ENCODE results near the gene PTPN23. TPM values are rescaled to one million over a fixed set of nuclear protein-coding genes. Genes with fewer than 3 reads are reported as not detected.
A peak's percentile ranks its signal among the peaks of the same experiment; 100 is the strongest.

Gene PTPN23
- total and polyA plus RNA-seq, 3 donors from 2014 or later, result 30.5 to 141 (median 89.3) TPM

- TF ChIP-seq CTCF (IDR thresholded peaks at IDR 0.05) (no peak), POLR2A (IDR thresholded peaks at IDR 0.05) (no peak)
- peak overlapping the region; percentile 89 to 93 for H3K4me3 ChIP-seq
- intact Hi-C loops (cut with DNase I; ENCODE audit: low total_unique reads), result no loop called here
- peaks cover 16% of the 10 kb centered on the region for H3K4me1 ChIP-seq
- no peaks in the 10 kb centered on the region for H3K36me3 ChIP-seq (ENCODE audit: low read depth, missing control alignments)
- H3K9me3 ChIP-seq, result no peaks in the 10 kb centered on the region
- H3K27ac ChIP-seq, result peak overlapping the region; percentile 85 to 94
- 3 to 4% methylated on average over 44 of the region's 44 CpGs for WGBS, 2 donors
- peak; percentile 91 for DNase-seq
- H3K27me3 ChIP-seq, result no peaks in the 10 kb centered on the region
These were observed 716 bp downstream of the PTPN23 start for GRCh38 chr3:47381317-47382157.

GRCh38 chr3:47384425-47384824, 3.6 kb downstream of the PTPN23 start:
- WGBS, 2 donors, result 88 to 94% methylated on average over 4 of the region's 4 CpGs
- peaks cover 13% of the 10 kb centered on the region for H3K4me1 ChIP-seq

GRCh38 chr3:47385007-47385406, 4.2 kb downstream of the PTPN23 start:
- DNase-seq, result no peak
- Histone ChIP-seq H3K9me3 (no peaks in the 10 kb centered on the region), H3K27me3 (no peaks in the 10 kb centered on the region), H3K36me3 (ENCODE audit: low read depth, missing control alignments) (no peaks in the 10 kb centered on the region), H3K4me1 (peaks cover 8% of the 10 kb centered on the region), H3K27ac (no peak overlapping the region), H3K4me3 (no peak overlapping the region)
- 91% methylated on average over 4 of the region's 4 CpGs for WGBS, 2 donors
- no peak for TF ChIP-seq POLR2A (IDR thresholded peaks at IDR 0.05)
- no peak for TF ChIP-seq CTCF (IDR thresholded peaks at IDR 0.05)
- intact Hi-C loops (cut with DNase I; ENCODE audit: low total_unique reads), result no loop called here

More at GRCh38 chr3:47384425-47384824, 3.6 kb downstream of the PTPN23 start:
- Histone ChIP-seq H3K4me3 (no peak overlapping the region), H3K27ac (no peak overlapping the region), H3K9me3 (no peaks in the 10 kb centered on the region), H3K27me3 (no peaks in the 10 kb centered on the region), H3K36me3 (ENCODE audit: low read depth, missing control alignments) (no peaks in the 10 kb centered on the region)
- TF ChIP-seq CTCF (IDR thresholded peaks at IDR 0.05) (no peak), POLR2A (IDR thresholded peaks at IDR 0.05) (no peak)
- DNase-seq, result no peak
- intact Hi-C loops (cut with DNase I; ENCODE audit: low total_unique reads), result no loop called here

GRCh38 chr3:47385796-47386195, 5.0 kb downstream of the PTPN23 start:
- intact Hi-C loops (cut with DNase I; ENCODE audit: low total_unique reads), result no loop called here
- DNase-seq, result no peak
- Histone ChIP-seq H3K4me1 (peaks cover 8% of the 10 kb centered on the region), H3K4me3 (no peak overlapping the region), H3K27me3 (no peaks in the 10 kb centered on the region), H3K27ac (no peak overlapping the region), H3K36me3 (ENCODE audit: low read depth, missing control alignments) (no peaks in the 10 kb centered on the region), H3K9me3 (no peaks in the 10 kb centered on the region)
- 55 to 73% methylated on average over 2 of the region's 2 CpGs for WGBS, 2 donors
- TF ChIP-seq POLR2A (IDR thresholded peaks at IDR 0.05), result no peak
- no peak for TF ChIP-seq CTCF (IDR thresholded peaks at IDR 0.05)

- no peak overlapping the region for H3K4me3 ChIP-seq
- DNase-seq, result no peak
- H3K36me3 ChIP-seq (ENCODE audit: low read depth, missing control alignments), result no peaks in the 10 kb centered on the region
- H3K27me3 ChIP-seq, result no peaks in the 10 kb centered on the region
- 97 to 100% methylated on average over 3 of the region's 3 CpGs for WGBS, 2 donors
- H3K9me3 ChIP-seq, result no peaks in the 10 kb centered on the region
- H3K4me1 ChIP-seq, result peaks cover 23% of the 10 kb centered on the region
- intact Hi-C loops (cut with DNase I; ENCODE audit: low total_unique reads), result no loop called here
- no peak overlapping the region for H3K27ac ChIP-seq
- TF ChIP-seq POLR2A (IDR thresholded peaks at IDR 0.05) (no peak), CTCF (IDR thresholded peaks at IDR 0.05) (no peak)
These were observed 12.1 kb downstream of the PTPN23 start for GRCh38 chr3:47392933-47393332.

Data from testis (tissue), 3 donors.